ENCODE measurements around the gene UBL4B.

The UBL4B gene

GRCh38 chr1:110112143-110112542 lies at the start of gene UBL4B:
Gene UBL4B (plus strand): TSS chr1:110112443. CDS start chr1:110112535, 92 bp downstream.
- FAIRE-seq (no peak), DNase-seq (ENCODE audit: insufficient read length, low spot score) (no peak)
- TF ChIP-seq CTCF (IDR thresholded peaks at IDR 0.05; ENCODE audit: insufficient read depth, missing control alignments), result no peak

- DNase-seq (ENCODE audit: insufficient read length, low spot score) (no peak), FAIRE-seq (no peak)
- TF ChIP-seq CTCF (IDR thresholded peaks at IDR 0.05; ENCODE audit: insufficient read depth, missing control alignments), result no peak
These were observed 49.6 kb upstream of the UBL4B start for GRCh38 chr1:110062612-110063011.

- no peak for FAIRE-seq
- TF ChIP-seq CTCF (IDR thresholded peaks at IDR 0.05; ENCODE audit: insufficient read depth, missing control alignments), result no peak
- no peak for DNase-seq (ENCODE audit: insufficient read length, low spot score)
These were observed 48.5 kb upstream of the UBL4B start for GRCh38 chr1:110063781-110064180.

- DNase-seq (ENCODE audit: insufficient read length, low spot score) (no peak), FAIRE-seq (no peak)
- no peak for TF ChIP-seq CTCF (IDR thresholded peaks at IDR 0.05; ENCODE audit: insufficient read depth, missing control alignments)
These were observed 47.5 kb upstream of the UBL4B start for GRCh38 chr1:110064576-110065337.

GRCh38 chr1:110065841-110066240 lies 46.4 kb upstream of the UBL4B start:
- no peak for DNase-seq (ENCODE audit: insufficient read length, low spot score)
- no peak for TF ChIP-seq CTCF (IDR thresholded peaks at IDR 0.05; ENCODE audit: insufficient read depth, missing control alignments)
- no peak for FAIRE-seq

- FAIRE-seq (no peak), DNase-seq (ENCODE audit: insufficient read length, low spot score) (no peak)
These were observed 44.8 kb upstream of the UBL4B start for GRCh38 chr1:110067479-110067892.

More at GRCh38 chr1:110067479-110067892, 44.8 kb upstream of the UBL4B start:
- no peak for TF ChIP-seq CTCF (IDR thresholded peaks at IDR 0.05; ENCODE audit: insufficient read depth, missing control alignments)

Measured in D721Med (cell line).